Spleen (tissue), 13 donors: ENCODE data around the gene SOX15. TPM values are rescaled to one million over a fixed set of nuclear protein-coding genes. Genes with fewer than 3 reads are reported as not detected.

Experiments
- DNase-seq: peaks from one replicate; pipeline ENCODE4 v3.0.0-alpha.2; 2020
- H3K27ac ChIP-seq, 8 donors: fragments of 200-600 bp; sonication (generic) in 7 of 8; 1 replicate in 4 of 8; 2 replicates in 4 of 8; pipeline versions ENCODE4 v1.5.0 to v1.8.0; 2016 to 2021; ENCODE audit warnings: inconsistent platforms in 4 of 8, mild to moderate bottlenecking in 4 of 8, moderate library complexity in 1 of 8
- H3K27me3 ChIP-seq, 7 donors: fragments of 200-600 bp; sonication (generic) in 6 of 7; replicated peaks in 1 of 7; 1 replicate in 4 of 7; 2 replicates in 3 of 7; pipeline versions ENCODE4 v1.5.0 to v1.8.0; 2016 to 2021; ENCODE audit warnings: inconsistent platforms in 3 of 7, mild to moderate bottlenecking in 1 of 7
- H3K36me3 ChIP-seq, 6 donors: fragments of 200-600 bp; sonication (generic) in 5 of 6; 1 replicate in 4 of 6; 2 replicates in 2 of 6; pipeline versions ENCODE4 v1.5.0 to v1.8.0; 2016 to 2021; ENCODE audit warnings: inconsistent platforms in 2 of 6
- H3K4me1 ChIP-seq, 6 donors: fragments of 200-600 bp; sonication (generic) in 5 of 6; 1 replicate in 3 of 6; 2 replicates in 3 of 6; pipeline versions ENCODE4 v1.5.0 to v1.8.0; 2016 to 2021; ENCODE audit warnings: inconsistent platforms in 3 of 6
- H3K4me3 ChIP-seq, 8 donors: fragments of 200-600 bp; sonication (generic) in 7 of 8; 1 replicate in 4 of 8; 2 replicates in 4 of 8; pipeline versions ENCODE4 v1.5.0 to v1.8.0; 2016 to 2021; ENCODE audit warnings: inconsistent platforms in 4 of 8, mild to moderate bottlenecking in 4 of 8, moderate library complexity in 2 of 8
- H3K9me3 ChIP-seq, 8 donors: fragments of 200-600 bp; sonication (generic) in 7 of 8; 1 replicate in 4 of 8; 2 replicates in 4 of 8; pipeline versions ENCODE4 v1.5.0 to v1.8.0; 2016 to 2021; ENCODE audit warnings: inconsistent platforms in 4 of 8
- CTCF ChIP-seq, 11 experiments: fragments of 200-600 bp in 7 of 11; fragments of 450-650 bp in 4 of 11; sonication (generic) in 4 of 11; IDR thresholded peaks in 8 of 11; conservative IDR thresholded peaks in 3 of 11; 1 replicate in 7 of 11; 2 replicates in 4 of 11; pipeline versions ENCODE4 v1.4.0 to v1.8.0; 2016 to 2021; ENCODE audit warnings: antibody characterized with exemption in 11 of 11, inconsistent platforms in 4 of 11, mild to moderate bottlenecking in 1 of 11
- POLR2A ChIP-seq, 3 donors: fragments of 450-650 bp; IDR thresholded peaks; one replicate each; pipeline ENCODE4 v1.5.1; 2017; ENCODE audit warnings: antibody characterized with exemption in 3 of 3, mild to moderate bottlenecking in 1 of 3
- POLR2AphosphoS5 ChIP-seq, 3 donors: sonication (generic); formaldehyde crosslinking; IDR thresholded peaks; one replicate each; pipeline ENCODE4 v1.5.1; 2017; ENCODE audit warnings: antibody characterized with exemption in 3 of 3
- WGBS, 5 donors: extraction: QIAGEN DNeasy Blood & Tissue Kit in 3 of 5; methylation state at CpG; one replicate each; pipeline versions ENCODE4 v1.1.5 to v1.1.7; 2013 to 2018; 5-methylcytosine and 5-hydroxymethylcytosine counted together
- intact Hi-C: fragments of 100-400 bp; cut with DNase I; formaldehyde crosslinking; loops from one replicate; pipeline ENCODE4 v1.15.0; 2023; ENCODE audit warnings: low total_unique reads
- long read RNA-seq, 2 donors: transcript quantifications; one replicate each; lab custom pipeline, GENCODE V29; 2026
- polyA plus RNA-seq, 3 donors: library from polyadenylated mRNA; stranded (reverse); fragments of 200-250 nt; gene quantifications; one replicate each; pipeline ENCODE4 v1.2.1, GENCODE V29; 2013
- total RNA-seq, 7 donors: library from RNA; depleted of rRNA in 3 of 7; stranded (reverse); fragments of >200 nt in 3 of 7; fragmentation: NEBNext Ultra II Directional in 4 of 7; extraction: Animal tissue kit (Norgen Biotek cat#: 25700) in 4 of 7; gene quantifications; one replicate each; pipeline versions ENCODE4 v1.1.0 to v1.2.1, GENCODE V29; 2016 to 2021
- donor health status: healthy with polysubstance abuse.
- donor health status: DM: no; HTN: no; CAD: no; lungs with moderate emphysema.
- donor health status: DM: no; HTN: no; CAD: no.
- donor health status: Bipolar disorder and iron deficiency.
- donor health status: healthy.
- donor health status: DM: no; HTN: no; CAD: no.
- donor health status: DM: yes; HTN: yes; CAD: no.

The SOX15 gene
- total RNA-seq = 1 to 10 TPM in 1 of 7 donors, under 1 TPM in 2, not detected in 4; 0.41 to 1.7 (median 0.64) TPM
- polyA plus RNA-seq = under 1 TPM; 0.20 to 0.44 (median 0.32) TPM
- long read RNA-seq, donor 1 = 0 reads
- long read RNA-seq, donor 2, partial matches to known transcripts = 0 of 2 reads
- long read RNA-seq, donor 2, other reads (novel, unspliced or antisense) = 0 of 2 reads

DNA sequence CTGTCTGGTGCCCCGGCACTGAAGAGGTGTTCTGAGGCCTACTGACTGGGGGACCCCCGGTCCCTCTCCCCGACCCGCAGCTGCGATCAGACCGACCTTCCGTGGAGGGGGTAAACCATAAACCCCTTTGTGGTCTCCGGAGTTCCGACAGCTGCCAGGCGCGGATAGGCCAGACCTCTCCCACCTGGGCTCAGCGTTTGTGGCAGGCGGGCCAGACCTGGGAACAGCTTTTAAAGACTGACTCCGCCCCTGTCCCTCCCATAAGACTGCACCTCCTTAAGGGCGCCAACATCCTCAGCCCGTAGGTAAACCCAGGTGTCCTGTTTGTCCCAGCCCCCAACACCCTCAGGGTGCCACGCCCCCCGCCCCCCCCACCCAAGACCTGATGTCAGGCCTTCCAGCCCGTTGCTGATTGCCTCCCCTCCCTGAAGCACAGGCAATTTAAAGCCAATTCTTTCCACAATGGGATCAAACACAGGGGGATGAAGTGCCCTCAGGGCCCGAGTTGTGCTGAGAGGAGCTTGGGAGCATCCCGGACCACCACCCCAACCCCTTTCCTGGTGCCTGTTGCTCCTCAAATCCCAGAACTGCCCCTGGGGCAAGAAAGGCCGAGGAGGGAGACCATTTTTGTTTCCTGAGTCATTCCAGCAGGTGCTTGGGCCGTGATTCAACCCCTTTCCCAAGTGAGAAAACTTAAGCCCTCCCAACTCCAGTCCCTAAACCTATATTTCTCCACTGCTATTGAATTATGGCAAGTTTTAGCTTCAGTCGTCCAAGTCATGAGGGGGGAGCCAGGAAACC lies at the start of gene SOX15:
Gene SOX15 (minus strand): TSS at position 204 of the 801 bp plus-strand sequence. CDS start 418 bp downstream, outside the sequence.
- DNase-seq = no peak
- peak within 1 kb of the TSS in 1 of 8 donors; percentile 39 for H3K27ac ChIP-seq
- no peaks in the 10 kb centered on the region for H3K9me3 ChIP-seq
- peak within 1 kb of the TSS in 2 of 8 donors; percentile 8 to 32 for H3K4me3 ChIP-seq
- intact Hi-C loops = no loop called here
- TF ChIP-seq POLR2AphosphoS5 (IDR thresholded peaks at IDR 0.05) = no peak
- no peak for TF ChIP-seq CTCF (IDR thresholded peaks at IDR 0.05 in 8 of 11, conservative IDR thresholded peaks at IDR 0.05 in 3 of 11)
- TF ChIP-seq POLR2A (IDR thresholded peaks at IDR 0.05) = no peak
- no peaks in the 10 kb centered on the region for H3K27me3 ChIP-seq
- WGBS, 5 donors = 68 to 81% (median 75%) methylated on average over 20 to 24 of the region's 24 CpGs
- peaks cover 11 to 46% (median 26%) of the 10 kb centered on the region in 6 donors for H3K4me1 ChIP-seq
- peaks cover 0 to 94% (median 55%) of the 10 kb centered on the region in 6 donors for H3K36me3 ChIP-seq

DNA sequence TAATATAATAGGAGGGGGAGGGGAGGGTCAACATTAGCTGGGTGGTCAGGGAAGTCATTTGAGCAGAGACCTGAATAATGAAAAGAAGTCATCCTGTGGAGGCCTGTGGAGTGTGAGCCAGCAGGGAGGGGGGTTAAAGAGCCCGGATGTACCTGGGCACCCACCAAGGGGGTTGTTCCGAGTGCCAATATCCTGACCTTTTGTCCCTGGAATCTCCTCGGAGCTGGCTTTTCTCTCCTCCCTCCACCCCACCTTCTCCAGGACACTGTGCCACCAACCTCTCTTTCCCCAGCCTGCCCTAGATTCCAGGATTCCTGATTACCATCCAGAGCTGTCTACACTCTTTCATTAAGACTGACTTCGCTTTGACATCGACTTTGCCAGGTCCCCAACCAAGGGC lies 46.3 kb upstream of the SOX15 start:
- Histone ChIP-seq H3K27me3 (peaks cover 0 to 9% (median 0%) of the 10 kb centered on the region in 7 donors), H3K36me3 (no peaks in the 10 kb centered on the region), H3K27ac (no peak overlapping the region), H3K9me3 (no peaks in the 10 kb centered on the region), H3K4me1 (peaks cover 0 to 7% (median 0%) of the 10 kb centered on the region in 6 donors), H3K4me3 (no peak overlapping the region)
- DNase-seq = no peak
- intact Hi-C loops = no loop called here
- TF ChIP-seq POLR2AphosphoS5 (IDR thresholded peaks at IDR 0.05) (no peak), POLR2A (IDR thresholded peaks at IDR 0.05) (no peak), CTCF (IDR thresholded peaks at IDR 0.05 in 8 of 11, conservative IDR thresholded peaks at IDR 0.05 in 3 of 11) (no peak)
- WGBS, 5 donors = 69 to 83% (median 73%) methylated on average over 5 of the region's 5 CpGs

- Histone ChIP-seq H3K4me3 (no peak overlapping the region), H3K27ac (no peak overlapping the region), H3K9me3 (no peaks in the 10 kb centered on the region), H3K27me3 (peaks cover 0 to 9% (median 0%) of the 10 kb centered on the region in 7 donors), H3K36me3 (no peaks in the 10 kb centered on the region), H3K4me1 (peaks cover 0 to 7% (median 0%) of the 10 kb centered on the region in 6 donors)
- TF ChIP-seq POLR2AphosphoS5 (IDR thresholded peaks at IDR 0.05) (no peak), CTCF (IDR thresholded peaks at IDR 0.05 in 8 of 11, conservative IDR thresholded peaks at IDR 0.05 in 3 of 11) (peak in 8 of 11 experiments; percentile 26 to 61 (median 46)), POLR2A (IDR thresholded peaks at IDR 0.05) (no peak)
- intact Hi-C loops = no loop called here
- WGBS, 5 donors = 31 to 60% (median 49%) methylated on average over 5 of the region's 5 CpGs
- no peak for DNase-seq
Measured at GRCh38 chr17:7634384-7634783, 44.5 kb upstream of the SOX15 start.

DNA sequence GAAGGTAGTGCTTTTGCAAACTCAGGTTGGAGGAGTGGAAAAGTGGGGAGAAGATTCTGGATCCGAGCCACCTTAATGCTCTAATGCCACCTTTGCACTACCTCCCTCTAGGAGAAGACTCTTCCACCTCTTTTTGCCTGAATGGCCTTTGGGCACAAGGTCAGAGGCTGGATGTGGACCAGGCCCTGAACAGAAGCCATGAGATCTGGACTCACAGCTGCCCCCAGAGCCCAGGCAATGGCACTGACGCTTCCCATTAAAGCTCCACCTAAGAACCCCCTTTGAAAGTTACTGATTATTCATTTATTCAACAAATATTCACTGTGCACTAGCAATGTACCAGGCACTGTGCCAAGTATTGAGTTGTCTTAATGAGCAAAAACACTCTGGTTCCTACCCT lies 43.2 kb upstream of the SOX15 start:
- DNase-seq = no peak
- Histone ChIP-seq H3K27ac (no peak overlapping the region), H3K4me3 (no peak overlapping the region), H3K27me3 (peaks cover 0 to 9% (median 0%) of the 10 kb centered on the region in 7 donors), H3K4me1 (peaks cover 2 to 10% (median 4%) of the 10 kb centered on the region in 6 donors), H3K36me3 (no peaks in the 10 kb centered on the region), H3K9me3 (no peaks in the 10 kb centered on the region)
- 76 to 96% (median 88%) methylated on average over 2 of the region's 2 CpGs for WGBS, 5 donors
- TF ChIP-seq POLR2A (IDR thresholded peaks at IDR 0.05) = no peak
- TF ChIP-seq POLR2AphosphoS5 (IDR thresholded peaks at IDR 0.05) = no peak
- TF ChIP-seq CTCF (IDR thresholded peaks at IDR 0.05 in 8 of 11, conservative IDR thresholded peaks at IDR 0.05 in 3 of 11) = no peak
- intact Hi-C loops = no loop called here
